ENCODE measurements around the gene RHOT1.
"Not testable (repeated sequence)": the region's sequence is repeated elsewhere in the genome, so short reads cannot be mapped to it uniquely, and the experiment has no call there.

RHOT1 gene

DNA sequence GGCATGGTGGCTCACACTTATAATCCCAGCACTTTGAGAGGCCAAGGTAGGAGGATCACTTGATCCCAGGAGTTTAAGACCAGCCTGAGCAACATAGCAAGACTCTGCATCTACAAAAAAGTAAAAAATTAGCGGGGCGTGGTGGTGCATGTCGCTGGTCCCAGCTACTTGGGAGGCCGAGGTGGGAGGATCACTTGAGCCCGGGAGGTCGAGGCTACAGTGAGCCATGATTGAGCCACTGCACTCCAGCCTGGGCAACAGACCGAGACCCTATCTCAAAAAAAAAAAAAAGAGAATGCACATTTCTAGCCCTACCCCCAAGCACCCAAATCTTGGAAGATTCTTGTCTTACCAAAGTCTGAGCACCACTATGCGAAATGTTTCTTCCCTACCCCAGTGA lies 15.6 kb upstream of the RHOT1 start:
- Histone ChIP-seq H3K4me3 (ENCODE audit: low read length) (peak overlapping the region; percentile 79), H3K9ac (ENCODE audit: low read length) (no peak overlapping the region), H3K27me3 (ENCODE audit: control insufficient read depth, insufficient read depth, low read length) (no peaks in the 10 kb centered on the region), H3K27ac (ENCODE audit: low read depth, low read length) (peak overlapping the region; percentile 81), H3K36me3 (ENCODE audit: control insufficient read depth, insufficient read depth, low read length) (no peaks in the 10 kb centered on the region), H3K4me1 (ENCODE audit: control insufficient read depth, insufficient read depth, low read length) (peaks cover 4% of the 10 kb centered on the region)

DNA sequence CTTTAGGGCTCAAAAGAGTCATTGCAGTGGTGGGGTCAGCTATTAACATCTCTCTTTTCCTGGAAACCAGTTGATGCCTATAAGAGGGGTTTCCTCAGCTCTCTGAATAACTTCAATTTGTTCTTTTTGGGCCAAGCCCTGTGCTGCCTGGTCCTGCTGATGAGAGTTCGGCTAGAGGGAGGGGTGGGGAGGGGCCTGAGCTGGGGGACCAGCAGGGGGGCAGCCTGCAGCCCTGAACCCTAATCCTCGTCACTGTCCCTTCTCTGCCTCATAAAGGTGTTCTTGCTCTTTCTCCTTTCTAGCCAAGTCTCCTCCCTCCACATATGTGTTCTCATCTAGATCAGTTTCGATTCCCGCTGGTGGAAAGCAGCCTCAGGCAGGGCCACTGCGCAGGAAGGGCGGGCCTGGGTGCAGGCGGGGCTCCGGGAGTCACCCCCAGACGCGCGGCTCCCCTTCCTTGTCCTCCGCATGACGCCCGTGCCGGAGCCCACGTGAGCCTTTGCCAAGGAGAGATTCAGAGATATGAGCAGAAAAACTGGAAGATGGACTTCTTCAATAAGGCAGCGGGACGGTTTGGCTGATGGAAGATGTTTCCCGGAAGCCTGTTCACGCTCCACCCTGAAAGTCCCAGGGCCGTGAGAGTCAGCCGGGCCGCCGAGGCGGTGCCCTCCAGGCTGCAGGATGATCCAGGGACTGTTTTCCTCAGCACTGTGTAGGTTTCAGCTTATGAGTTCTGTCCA lies 15.0 kb upstream of the RHOT1 start:
- Histone ChIP-seq H3K9ac (ENCODE audit: low read length) (peak overlapping the region; percentile 33), H3K27me3 (ENCODE audit: control insufficient read depth, insufficient read depth, low read length) (no peaks in the 10 kb centered on the region), H3K4me1 (ENCODE audit: control insufficient read depth, insufficient read depth, low read length) (peaks cover 4% of the 10 kb centered on the region), H3K4me3 (ENCODE audit: low read length) (peak overlapping the region; percentile 79), H3K27ac (ENCODE audit: low read depth, low read length) (peak overlapping the region; percentile 81), H3K36me3 (ENCODE audit: control insufficient read depth, insufficient read depth, low read length) (no peaks in the 10 kb centered on the region)

DNA sequence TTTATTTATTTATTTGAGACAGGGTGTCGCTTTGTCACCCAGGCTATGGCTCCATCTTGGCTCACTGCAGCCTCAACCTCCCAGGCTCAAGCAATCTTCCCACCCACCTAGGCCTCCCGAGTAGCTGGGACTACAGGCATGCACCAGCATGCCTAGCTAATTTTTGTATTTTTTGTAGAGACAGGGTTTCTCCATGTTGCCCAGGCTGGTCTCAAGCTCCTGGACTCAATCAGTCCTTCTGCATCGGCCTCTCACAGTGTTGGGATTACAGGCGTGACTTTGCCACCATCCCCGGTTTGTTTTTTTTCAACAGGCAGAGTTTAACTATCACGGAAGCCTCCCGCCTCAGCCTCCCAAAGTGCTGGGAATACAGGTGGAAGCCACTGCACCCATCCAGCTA lies 13.8 kb upstream of the RHOT1 start:
- not testable (repeated sequence) for H3K36me3 ChIP-seq (ENCODE audit: control insufficient read depth, insufficient read depth, low read length); H3K4me1 ChIP-seq (ENCODE audit: control insufficient read depth, insufficient read depth, low read length); H3K27me3 ChIP-seq (ENCODE audit: control insufficient read depth, insufficient read depth, low read length); H3K9ac ChIP-seq (ENCODE audit: low read length); H3K27ac ChIP-seq (ENCODE audit: low read depth, low read length)
- H3K4me3 ChIP-seq (ENCODE audit: low read length): peak overlapping the region; percentile 79

DNA sequence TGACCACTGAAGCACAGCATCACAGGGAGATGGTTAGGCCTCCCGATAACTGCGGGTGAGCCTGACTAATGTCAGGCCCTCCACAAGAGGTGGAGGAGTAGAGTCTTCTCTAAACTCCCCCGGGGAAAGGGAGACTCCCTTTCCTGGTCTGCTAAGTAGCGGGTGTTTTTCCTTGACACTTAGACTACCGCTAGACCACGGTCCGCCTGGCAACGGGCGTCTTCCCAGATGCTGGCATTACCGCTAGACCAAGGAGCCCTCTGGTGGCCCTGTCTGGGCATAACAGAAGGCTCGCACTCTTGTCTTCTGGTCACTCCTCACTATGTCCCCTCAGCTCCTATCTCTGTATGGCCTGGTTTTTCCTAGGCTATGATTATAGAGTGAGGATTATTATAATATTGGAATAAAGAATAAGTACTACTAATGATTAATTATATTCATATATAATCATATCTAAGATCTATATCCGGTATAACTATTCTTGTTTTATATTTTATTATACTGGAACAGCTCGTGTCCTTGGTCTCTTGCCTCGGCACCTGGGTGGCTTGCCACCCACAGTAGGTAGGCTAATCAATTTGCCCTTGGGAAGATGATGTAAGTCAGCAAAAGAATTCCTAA lies 6.7 kb upstream of the RHOT1 start:
- not testable (repeated sequence) for H3K27me3 ChIP-seq (ENCODE audit: control insufficient read depth, insufficient read depth, low read length); H3K27ac ChIP-seq (ENCODE audit: low read depth, low read length); H3K9ac ChIP-seq (ENCODE audit: low read length); H3K4me1 ChIP-seq (ENCODE audit: control insufficient read depth, insufficient read depth, low read length); H3K4me3 ChIP-seq (ENCODE audit: low read length); H3K36me3 ChIP-seq (ENCODE audit: control insufficient read depth, insufficient read depth, low read length)

DNA sequence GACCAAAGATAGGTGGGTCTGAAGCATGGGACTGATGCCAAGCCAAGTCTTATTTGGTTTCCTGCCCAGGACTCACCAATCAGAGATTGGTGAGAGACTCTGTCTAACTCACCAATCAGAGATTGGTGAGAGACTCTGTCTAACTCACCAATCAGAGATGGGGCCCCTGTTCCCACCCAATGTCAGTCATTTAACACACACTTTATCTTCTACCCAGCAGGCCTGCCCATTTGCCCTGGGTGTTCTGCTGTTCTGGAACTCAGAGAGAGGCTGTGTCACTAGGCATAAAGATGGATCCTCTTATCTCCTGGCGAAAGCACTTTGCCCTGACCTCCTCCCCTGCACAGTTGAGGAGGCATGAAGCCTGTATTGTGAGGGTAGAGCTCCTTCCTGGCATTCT lies 5.4 kb upstream of the RHOT1 start:
- H3K4me1 ChIP-seq (ENCODE audit: control insufficient read depth, insufficient read depth, low read length): peaks cover 3% of the 10 kb centered on the region
- H3K27me3 ChIP-seq (ENCODE audit: control insufficient read depth, insufficient read depth, low read length): no peaks in the 10 kb centered on the region
- no peaks in the 10 kb centered on the region for H3K36me3 ChIP-seq (ENCODE audit: control insufficient read depth, insufficient read depth, low read length)
- H3K9ac ChIP-seq (ENCODE audit: low read length): no peak overlapping the region
- H3K27ac ChIP-seq (ENCODE audit: low read depth, low read length): no peak overlapping the region
- H3K4me3 ChIP-seq (ENCODE audit: low read length): no peak overlapping the region

DNA sequence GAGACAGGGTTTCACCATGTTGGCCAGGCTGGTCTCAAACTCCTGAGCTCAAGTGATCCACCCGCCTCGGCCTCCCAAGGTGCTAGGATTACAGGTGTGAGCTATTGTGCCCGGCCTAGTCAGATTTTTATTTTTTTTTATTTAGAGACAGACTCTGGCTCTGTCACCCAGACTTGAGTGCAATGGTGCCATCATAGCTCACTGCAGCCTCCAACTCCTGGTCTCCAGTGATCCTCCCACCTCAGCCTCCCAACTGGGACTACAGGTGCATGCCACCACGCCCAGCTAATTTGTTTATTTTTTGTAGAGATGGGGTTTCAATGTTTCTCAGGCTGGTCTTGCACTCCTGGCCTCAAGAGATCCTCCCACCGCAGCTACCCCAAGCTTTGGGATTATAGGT lies 2.8 kb upstream of the RHOT1 start:
- not testable (repeated sequence) for H3K4me1 ChIP-seq (ENCODE audit: control insufficient read depth, insufficient read depth, low read length); H3K27ac ChIP-seq (ENCODE audit: low read depth, low read length); H3K36me3 ChIP-seq (ENCODE audit: control insufficient read depth, insufficient read depth, low read length); H3K27me3 ChIP-seq (ENCODE audit: control insufficient read depth, insufficient read depth, low read length); H3K9ac ChIP-seq (ENCODE audit: low read length); H3K4me3 ChIP-seq (ENCODE audit: low read length)

DNA sequence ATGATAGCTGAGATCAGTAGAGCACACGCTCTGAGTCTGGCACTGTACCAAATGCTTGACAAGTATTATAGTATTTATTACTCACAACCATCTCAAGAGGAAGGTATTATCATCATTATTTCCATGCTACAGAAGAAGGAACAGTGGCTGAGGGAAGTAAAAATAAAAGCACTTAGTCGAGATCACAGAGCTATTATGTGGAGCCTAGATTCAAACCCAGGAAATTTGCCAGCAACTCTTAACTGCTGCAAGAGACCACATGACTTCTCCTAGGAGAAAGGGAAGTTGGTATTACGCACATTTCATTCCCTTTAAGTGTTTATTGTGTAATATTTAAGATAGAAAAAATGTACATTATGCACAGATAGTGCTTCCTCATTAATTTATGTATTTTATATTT lies 1.0 kb upstream of the RHOT1 start:
- Histone ChIP-seq H3K4me3 (ENCODE audit: low read length) (peak overlapping the region; percentile 84), H3K36me3 (ENCODE audit: control insufficient read depth, insufficient read depth, low read length) (peaks cover 2% of the 10 kb centered on the region), H3K4me1 (ENCODE audit: control insufficient read depth, insufficient read depth, low read length) (peaks cover 6% of the 10 kb centered on the region), H3K9ac (ENCODE audit: low read length) (no peak overlapping the region), H3K27me3 (ENCODE audit: control insufficient read depth, insufficient read depth, low read length) (no peaks in the 10 kb centered on the region), H3K27ac (ENCODE audit: low read depth, low read length) (peak overlapping the region; percentile 88)

DNA sequence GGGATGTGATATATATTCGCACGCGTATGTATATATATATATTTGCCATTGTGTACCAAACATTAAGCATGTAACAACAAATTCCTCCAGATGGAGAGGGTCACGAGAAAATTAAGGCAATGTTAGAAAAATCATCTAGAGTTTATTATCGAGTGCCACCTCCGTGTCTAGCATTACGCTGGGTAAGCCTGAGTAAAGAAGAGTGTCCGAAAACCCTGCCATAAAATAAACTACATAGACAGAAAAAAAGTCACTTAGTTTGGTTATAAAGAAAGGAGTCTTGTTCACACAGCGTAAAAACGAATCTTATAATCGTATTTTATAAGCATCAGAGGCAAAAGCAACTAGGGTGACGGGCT lies 644 bp upstream of the RHOT1 start:
- peak overlapping the region; percentile 88 for H3K27ac ChIP-seq (ENCODE audit: low read depth, low read length)
- peaks cover 2% of the 10 kb centered on the region for H3K36me3 ChIP-seq (ENCODE audit: control insufficient read depth, insufficient read depth, low read length)
- peak overlapping the region; percentile 84 for H3K4me3 ChIP-seq (ENCODE audit: low read length)
- H3K9ac ChIP-seq (ENCODE audit: low read length): peak overlapping the region; percentile 88
- peaks cover 6% of the 10 kb centered on the region for H3K4me1 ChIP-seq (ENCODE audit: control insufficient read depth, insufficient read depth, low read length)
- no peaks in the 10 kb centered on the region for H3K27me3 ChIP-seq (ENCODE audit: control insufficient read depth, insufficient read depth, low read length)

DNA sequence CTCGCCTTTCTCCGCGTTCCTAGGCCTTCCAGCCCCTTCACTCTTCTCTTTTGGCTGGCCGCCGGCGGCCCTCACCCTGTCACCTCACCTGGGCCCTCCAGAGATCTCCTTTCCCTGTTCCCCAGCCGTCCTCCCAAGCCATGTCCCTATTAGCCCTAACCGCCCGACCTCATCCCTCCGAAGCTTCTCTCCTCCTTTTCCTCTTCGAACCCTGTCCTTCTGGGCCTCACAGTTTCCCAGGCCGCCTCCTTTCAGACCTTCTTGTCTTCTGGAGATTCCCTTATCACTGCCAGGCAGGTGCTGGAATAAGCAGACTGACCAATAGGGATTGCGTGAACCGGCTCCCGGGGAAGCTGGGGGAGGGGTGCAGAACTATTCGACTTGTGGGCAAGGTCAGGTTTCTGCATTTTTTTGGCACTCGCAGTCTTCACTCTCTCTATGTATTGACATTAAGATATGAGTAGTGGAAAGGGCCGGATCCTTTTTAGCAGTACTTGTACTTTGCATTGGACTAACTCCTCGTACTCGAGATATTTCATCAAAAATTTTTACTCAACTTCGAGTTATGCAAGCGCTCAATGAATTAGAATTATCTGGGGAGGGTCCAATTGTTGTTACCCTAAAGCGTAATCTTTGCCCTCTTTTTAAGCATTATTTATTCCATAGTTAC lies 690 bp downstream of the RHOT1 start:
- peaks cover 2% of the 10 kb centered on the region for H3K36me3 ChIP-seq (ENCODE audit: control insufficient read depth, insufficient read depth, low read length)
- peaks cover 6% of the 10 kb centered on the region for H3K4me1 ChIP-seq (ENCODE audit: control insufficient read depth, insufficient read depth, low read length)
- H3K9ac ChIP-seq (ENCODE audit: low read length): peak overlapping the region; percentile 80
- H3K27ac ChIP-seq (ENCODE audit: low read depth, low read length): peak overlapping the region; percentile 88
- H3K27me3 ChIP-seq (ENCODE audit: control insufficient read depth, insufficient read depth, low read length): no peaks in the 10 kb centered on the region
- peak overlapping the region; percentile 97 for H3K4me3 ChIP-seq (ENCODE audit: low read length)

DNA sequence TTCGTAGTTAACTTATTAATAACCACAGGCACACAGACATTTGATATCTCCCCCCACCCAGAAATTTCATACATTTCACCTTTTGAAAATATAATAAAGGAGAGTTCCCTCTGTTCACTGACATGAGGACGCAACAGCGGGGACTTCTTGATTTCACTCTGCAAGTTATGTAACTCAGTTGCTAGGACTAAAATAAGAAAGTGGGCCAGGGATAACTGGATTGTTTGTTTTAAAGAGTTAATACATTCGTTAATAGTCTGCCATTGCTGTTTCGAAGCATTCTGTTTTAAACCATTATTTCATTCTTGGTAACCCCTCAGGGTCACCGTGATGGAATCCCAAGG lies 1.2 kb downstream of the RHOT1 start:
- H3K4me1 ChIP-seq (ENCODE audit: control insufficient read depth, insufficient read depth, low read length): peaks cover 6% of the 10 kb centered on the region
- no peak overlapping the region for H3K27ac ChIP-seq (ENCODE audit: low read depth, low read length)
- peaks cover 2% of the 10 kb centered on the region for H3K36me3 ChIP-seq (ENCODE audit: control insufficient read depth, insufficient read depth, low read length)
- H3K27me3 ChIP-seq (ENCODE audit: control insufficient read depth, insufficient read depth, low read length): no peaks in the 10 kb centered on the region
- H3K4me3 ChIP-seq (ENCODE audit: low read length): peak overlapping the region; percentile 97
- no peak overlapping the region for H3K9ac ChIP-seq (ENCODE audit: low read length)

DNA sequence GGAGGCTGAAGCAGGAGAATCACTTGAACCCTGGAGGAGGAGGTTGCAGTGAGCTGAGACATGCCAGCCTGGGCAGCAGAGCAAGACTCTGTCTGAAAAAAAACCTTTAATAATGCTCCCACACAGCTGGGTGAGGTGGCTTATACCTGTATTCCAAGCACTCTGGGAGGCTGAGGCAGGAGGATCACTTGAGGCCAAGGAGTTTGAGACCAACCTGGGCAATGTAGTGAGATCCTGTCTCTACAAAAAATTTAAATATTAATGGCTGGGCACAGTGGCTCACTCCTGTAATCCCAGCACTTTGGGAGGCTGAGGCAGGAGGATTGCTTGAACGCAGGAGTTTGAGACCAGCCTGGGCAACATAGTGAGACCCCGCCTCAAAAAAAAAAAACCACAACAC lies 2.1 kb downstream of the RHOT1 start:
- H3K27me3 ChIP-seq (ENCODE audit: control insufficient read depth, insufficient read depth, low read length); H3K4me1 ChIP-seq (ENCODE audit: control insufficient read depth, insufficient read depth, low read length); H3K27ac ChIP-seq (ENCODE audit: low read depth, low read length); H3K4me3 ChIP-seq (ENCODE audit: low read length); H3K9ac ChIP-seq (ENCODE audit: low read length); H3K36me3 ChIP-seq (ENCODE audit: control insufficient read depth, insufficient read depth, low read length): not testable (repeated sequence)

DNA sequence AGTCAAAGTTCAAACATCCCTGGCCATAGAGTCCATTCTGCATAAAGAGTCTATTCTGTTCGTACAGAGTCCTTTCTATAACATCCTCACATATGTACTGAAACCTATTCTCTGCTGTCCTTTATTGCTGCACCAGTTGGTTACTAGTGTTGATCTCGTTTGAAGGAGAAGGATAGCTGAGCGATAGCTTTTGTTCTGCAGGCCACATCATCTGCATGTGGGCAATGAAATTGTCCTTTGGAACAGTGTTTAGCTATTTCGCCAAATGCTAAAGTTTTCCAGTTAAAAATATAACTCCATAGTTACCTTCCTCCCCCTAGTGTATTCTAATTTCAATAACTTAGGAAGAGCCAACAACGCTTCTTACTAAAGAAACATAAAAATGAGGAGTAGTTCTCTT lies 6.0 kb downstream of the RHOT1 start:
- Histone ChIP-seq H3K27me3 (ENCODE audit: control insufficient read depth, insufficient read depth, low read length) (no peaks in the 10 kb centered on the region), H3K27ac (ENCODE audit: low read depth, low read length) (no peak overlapping the region), H3K4me1 (ENCODE audit: control insufficient read depth, insufficient read depth, low read length) (peaks cover 4% of the 10 kb centered on the region), H3K36me3 (ENCODE audit: control insufficient read depth, insufficient read depth, low read length) (peaks cover 2% of the 10 kb centered on the region), H3K9ac (ENCODE audit: low read length) (no peak overlapping the region), H3K4me3 (ENCODE audit: low read length) (no peak overlapping the region)

DNA sequence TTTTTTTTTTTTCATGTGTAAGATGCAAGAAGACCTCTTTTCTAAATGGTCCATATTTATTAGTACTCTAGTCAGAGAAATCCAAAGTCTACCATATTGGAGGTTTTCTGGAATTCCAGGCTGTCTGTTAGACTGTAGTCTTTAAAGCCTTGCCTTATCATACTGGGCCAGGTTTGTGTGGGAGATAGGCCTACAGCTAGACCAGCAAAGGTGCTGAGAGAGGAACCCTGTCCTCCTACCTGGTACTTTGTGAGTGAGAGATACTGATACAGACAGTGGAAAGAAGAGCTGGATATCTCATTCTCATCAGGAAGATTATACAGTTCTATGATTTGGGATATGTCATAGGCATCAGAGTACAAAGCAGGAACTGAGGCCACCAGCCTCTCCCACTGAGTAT lies 8.1 kb downstream of the RHOT1 start:
- Histone ChIP-seq H3K4me3 (ENCODE audit: low read length) (no peak overlapping the region), H3K4me1 (ENCODE audit: control insufficient read depth, insufficient read depth, low read length) (no peaks in the 10 kb centered on the region), H3K27ac (ENCODE audit: low read depth, low read length) (no peak overlapping the region), H3K9ac (ENCODE audit: low read length) (no peak overlapping the region), H3K27me3 (ENCODE audit: control insufficient read depth, insufficient read depth, low read length) (no peaks in the 10 kb centered on the region), H3K36me3 (ENCODE audit: control insufficient read depth, insufficient read depth, low read length) (peaks cover 2% of the 10 kb centered on the region)
